Activated CD4-positive, alpha-beta T cell treated with anti-CD3 and anti-CD28 coated beads, Interleukin-2, amount 50 U/mL, for 24 hours (primary cell): ENCODE results near the gene DYNLT2.
"Not testable (repeated sequence)": the region's sequence is repeated elsewhere in the genome, so short reads cannot be mapped to it uniquely, and the experiment has no call there.

Experiments used
- DNase-seq, 2 donors: peaks; one replicate each; pipeline ENCODE4 v3.0.0-alpha.2; 2020; ENCODE audit warnings: low read depth in 1 of 2, low spot score in 1 of 2

DYNLT2 gene

DNA sequence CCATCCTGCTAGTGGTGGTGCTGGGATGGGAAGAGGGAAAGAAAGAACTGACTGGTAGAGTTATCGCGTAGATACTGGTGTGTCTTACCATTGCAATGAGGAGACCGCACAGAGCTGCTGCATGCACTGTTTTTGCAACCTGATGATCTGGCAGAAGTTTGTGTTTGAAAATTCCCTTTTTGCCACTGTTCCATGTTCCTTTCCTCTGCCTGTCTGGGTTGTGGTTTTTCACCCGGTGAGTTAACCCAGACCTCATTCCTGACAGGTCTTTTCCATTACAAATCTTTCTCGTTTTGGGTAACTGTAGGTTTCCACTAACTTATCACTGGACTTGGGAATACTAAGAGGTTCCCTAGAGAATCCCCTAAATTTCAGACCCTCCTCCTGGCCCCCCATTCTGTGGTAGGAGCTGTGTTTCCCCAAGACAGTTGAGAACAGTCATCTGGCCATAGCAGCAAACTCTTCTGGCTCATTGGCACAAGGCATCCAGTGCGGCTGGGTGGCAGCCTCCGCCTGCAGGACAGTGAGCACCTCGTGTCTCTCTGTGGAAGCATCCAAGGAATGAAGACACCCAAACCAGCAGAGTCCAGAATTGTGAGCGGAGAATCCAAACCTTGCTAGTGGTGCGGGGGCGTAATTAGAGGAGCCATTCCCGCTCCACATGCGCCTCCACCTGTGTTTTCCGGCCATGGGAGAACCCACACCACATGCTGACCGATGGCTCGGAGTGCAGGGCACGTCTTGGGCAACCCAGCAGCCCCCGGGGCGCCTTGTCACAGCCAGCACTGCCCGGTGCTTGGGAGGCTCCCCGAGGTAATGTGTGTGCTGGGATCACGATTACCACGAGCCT lies 32.8 kb upstream of the DYNLT2 start:
- no peak for DNase-seq

- no peak for DNase-seq
Observed at GRCh38 chr6:169783401-169783800, 32.0 kb upstream of the DYNLT2 start.

GRCh38 chr6:169782966-169783365 lies 31.6 kb upstream of the DYNLT2 start:
- no peak for DNase-seq

- no peak for DNase-seq
Observed at GRCh38 chr6:169780571-169781091, 29.3 kb upstream of the DYNLT2 start.

GRCh38 chr6:169779896-169780295 lies 28.5 kb upstream of the DYNLT2 start:
- no peak for DNase-seq

GRCh38 chr6:169779092-169779815 lies 27.9 kb upstream of the DYNLT2 start:
- no peak for DNase-seq

GRCh38 chr6:169778646-169779045 lies 27.3 kb upstream of the DYNLT2 start:
- DNase-seq = no peak

GRCh38 chr6:169777896-169778295 lies 26.5 kb upstream of the DYNLT2 start:
- no peak for DNase-seq

GRCh38 chr6:169776379-169776778 lies 25.0 kb upstream of the DYNLT2 start:
- DNase-seq = no peak

DNA sequence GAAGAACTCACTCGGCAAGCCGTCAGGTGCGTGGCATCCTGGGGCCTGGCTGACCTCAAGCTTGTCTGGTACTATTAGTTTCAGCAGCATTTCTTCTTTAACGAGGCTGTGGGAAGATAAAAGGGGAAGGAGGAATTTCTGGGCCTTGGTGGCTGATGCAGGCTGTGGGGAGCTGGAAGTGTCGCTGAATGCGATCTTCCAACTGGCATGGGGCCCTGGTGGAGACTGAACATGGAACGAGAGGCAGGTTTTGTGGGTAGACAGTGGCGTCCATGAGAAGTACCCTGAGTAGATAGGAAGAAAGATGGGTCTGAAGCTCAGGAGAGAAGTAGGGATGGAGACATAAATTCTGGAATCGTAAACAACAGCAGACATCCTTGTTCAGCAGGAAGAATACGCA lies 23.9 kb upstream of the DYNLT2 start:
- no peak for DNase-seq

GRCh38 chr6:169774347-169774746 lies 23.0 kb upstream of the DYNLT2 start:
- no peak for DNase-seq

- no peak for DNase-seq
Observed at GRCh38 chr6:169766921-169767736, 15.8 kb upstream of the DYNLT2 start.

GRCh38 chr6:169766232-169766631 lies 14.9 kb upstream of the DYNLT2 start:
- DNase-seq = no peak

DNA sequence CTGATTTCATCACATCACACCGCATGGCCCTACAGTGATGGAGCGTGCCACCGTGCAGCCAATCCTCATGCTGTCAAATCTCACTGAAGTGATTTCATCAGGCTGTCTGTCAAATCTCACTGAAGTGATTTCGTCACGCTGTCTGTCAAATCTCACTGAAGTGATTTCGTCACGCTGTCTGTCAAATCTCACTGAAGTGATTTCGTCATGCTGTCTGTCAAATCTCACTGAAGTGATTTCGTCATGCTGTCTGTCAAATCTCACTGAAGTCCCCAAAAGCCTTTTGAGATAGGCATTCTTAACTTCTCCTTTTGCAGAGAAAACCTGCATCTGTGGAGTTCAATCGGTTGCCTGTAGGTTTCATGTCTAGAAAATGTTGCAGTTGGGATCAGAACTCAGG lies 14.4 kb upstream of the DYNLT2 start:
- not testable (repeated sequence) for DNase-seq

DNA sequence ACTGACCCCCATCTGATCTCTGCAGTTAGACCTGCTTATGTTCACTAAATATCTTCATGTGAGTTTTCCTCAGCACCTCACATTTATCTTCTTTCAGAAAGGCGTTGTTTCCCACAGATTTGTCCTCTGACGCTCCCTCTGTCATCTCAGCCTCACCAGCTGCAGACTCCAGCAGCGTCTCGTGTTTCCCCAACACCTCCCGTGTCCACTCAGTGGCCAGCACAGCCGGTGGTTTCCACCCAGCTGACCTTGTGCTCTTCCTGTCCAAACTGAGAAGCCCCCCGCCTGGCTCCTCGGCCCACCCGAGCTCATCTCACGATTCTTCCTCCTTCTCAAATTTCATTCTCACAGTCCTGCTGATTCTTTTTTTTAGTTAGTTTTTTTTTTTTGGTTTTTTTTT lies 12.5 kb upstream of the DYNLT2 start:
- no peak for DNase-seq

GRCh38 chr6:169763308-169763707 lies 11.9 kb upstream of the DYNLT2 start:
- no peak for DNase-seq

DNA sequence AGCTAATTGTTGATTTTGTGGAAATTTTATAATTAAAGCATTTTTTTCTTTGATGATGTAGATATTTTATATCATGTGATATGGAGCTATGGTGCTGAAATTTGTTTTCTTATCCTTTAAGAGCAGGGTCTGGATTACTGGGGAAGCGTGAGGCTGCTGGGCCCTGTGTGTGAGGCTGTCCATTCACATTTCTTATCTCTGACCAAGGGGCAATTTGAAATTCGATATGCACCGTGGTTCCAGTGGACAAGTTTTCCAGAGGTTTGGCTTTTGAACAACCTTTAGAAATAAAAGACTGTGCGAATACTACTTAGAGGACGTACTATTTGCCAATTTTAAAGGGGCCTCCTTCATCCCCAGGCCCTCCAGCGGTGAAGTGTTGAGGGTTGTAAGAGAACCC lies 3.8 kb upstream of the DYNLT2 start:
- DNase-seq = no peak

- DNase-seq = no peak
Observed at GRCh38 chr6:169752074-169752623, 777 bp upstream of the DYNLT2 start.

DNA sequence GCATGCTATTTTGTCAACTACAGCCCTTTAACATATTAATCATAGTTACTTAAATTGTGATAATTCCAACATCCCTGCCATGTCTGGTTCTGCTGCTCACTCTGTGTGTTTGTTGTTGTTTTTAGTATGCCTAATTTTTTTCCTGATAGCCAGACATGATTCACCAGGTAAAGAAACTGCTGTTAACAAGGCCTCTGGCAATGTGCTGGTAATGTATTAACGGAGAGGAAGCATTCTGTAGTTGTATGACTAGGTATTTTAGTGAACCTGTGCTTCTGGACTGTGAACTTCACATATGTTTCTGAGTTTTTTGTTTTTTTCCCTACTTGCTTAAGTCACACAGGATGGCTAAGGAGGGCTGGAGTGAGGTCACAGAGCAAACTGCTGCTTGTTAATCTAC lies 4.8 kb downstream of the DYNLT2 start:
- no peak for DNase-seq

- DNase-seq = no peak
Observed at GRCh38 chr6:169745405-169745804, 6.0 kb downstream of the DYNLT2 start.

DNA sequence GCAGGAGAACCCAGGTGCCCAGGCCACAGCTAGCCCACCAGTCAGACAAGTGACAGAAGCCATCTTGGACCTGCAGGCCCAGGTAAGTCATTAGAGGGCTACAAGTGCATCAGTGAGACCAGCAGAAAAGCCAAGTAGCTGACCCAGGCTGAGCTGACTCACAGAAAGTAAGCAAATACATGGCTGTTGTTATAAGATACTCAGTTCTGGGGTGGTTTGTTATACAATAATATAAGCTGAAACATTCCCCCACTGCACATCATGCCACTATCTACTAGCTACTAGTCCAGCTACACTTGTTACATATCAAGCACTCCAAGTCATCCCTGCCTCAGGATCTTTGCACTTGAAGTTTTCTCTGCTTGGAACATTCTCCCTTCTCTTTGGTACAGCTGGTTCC lies 10.0 kb downstream of the DYNLT2 start:
- no peak for DNase-seq
